Activated CD4-positive, alpha-beta T cell treated with anti-CD3 and anti-CD28 coated beads for 4 hours (primary cell): ENCODE results near the gene NFATC2.
A peak's percentile ranks its signal among the peaks of the same experiment; 100 is the strongest.

Experiments used
- DNase-seq, 2 donors: peaks; one replicate each; pipeline ENCODE4 v3.0.0-alpha.2; 2020

The NFATC2 gene

DNA sequence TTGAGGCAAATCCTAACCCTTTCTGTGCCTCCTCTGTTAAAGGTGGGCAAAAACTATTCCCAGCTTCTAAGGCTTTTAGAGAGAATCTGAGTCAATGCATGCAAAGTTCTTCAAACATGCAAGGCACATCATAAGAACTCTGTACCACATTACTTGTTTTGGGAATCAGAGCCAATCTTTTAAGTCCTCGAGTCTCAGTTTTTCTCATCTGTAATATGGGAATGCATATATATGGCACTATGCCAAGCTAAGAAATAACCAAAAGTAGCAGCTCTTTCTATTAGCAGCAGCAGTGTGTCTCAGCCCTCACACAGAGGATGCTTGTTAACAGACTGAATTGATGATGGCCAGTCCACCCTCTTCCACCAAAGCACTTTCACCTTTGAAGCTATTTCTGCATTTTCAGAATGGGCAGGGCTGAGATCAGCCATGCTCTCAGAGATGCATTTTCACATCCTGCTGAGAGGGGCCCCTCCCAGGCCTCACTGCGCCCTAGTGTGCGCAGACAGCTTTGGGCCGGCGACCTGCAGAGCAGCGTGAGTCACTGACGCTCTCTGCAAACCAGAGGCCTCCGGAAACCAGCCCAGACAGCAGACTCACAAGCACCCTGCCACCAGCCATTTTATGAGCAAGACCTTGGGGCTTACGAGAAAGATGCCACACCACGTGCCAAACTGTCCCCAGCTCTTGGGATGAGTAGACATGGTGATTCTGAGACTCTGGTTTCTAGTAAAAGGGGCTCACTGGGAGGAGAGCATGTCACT is 138.0 kb downstream of the NFATC2 start:
- DNase-seq = peak; percentile 82 to 88

DNA sequence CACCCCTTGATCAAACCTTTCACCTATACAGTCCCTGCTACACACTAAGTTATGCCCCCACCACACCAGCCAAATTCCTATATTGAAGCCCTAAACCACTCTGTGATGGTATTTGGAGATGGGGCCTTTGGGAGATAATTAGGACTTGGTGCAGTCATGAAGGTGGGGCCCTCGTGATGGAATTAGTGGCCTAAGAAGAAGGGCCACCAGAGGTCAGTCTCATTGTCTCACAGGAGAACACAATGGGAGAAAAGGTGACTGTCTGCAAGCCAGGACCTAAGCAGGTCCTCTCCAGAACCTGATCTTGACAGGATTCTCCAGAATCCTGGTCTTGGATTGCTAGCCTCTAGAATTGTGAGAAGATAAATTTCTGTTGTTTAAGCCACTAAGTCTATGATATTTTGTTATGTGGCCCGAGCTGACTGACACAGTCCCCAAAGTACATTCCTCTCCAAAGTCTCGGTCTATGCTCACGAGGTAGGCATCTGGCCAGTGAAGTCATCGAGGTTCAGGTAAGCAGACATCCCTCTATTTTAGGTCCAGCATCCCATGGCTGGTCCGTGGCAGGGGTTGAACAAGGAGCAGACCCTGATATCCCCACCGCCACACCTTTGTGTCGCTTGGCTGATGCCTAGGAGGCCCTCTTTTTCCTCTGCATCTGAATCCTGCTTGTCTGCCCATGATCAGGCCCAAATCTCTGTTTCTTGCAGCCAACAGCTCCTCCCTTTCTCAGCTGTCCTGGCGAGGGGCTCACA is 138.9 kb downstream of the NFATC2 start:
- DNase-seq = no peak

DNA sequence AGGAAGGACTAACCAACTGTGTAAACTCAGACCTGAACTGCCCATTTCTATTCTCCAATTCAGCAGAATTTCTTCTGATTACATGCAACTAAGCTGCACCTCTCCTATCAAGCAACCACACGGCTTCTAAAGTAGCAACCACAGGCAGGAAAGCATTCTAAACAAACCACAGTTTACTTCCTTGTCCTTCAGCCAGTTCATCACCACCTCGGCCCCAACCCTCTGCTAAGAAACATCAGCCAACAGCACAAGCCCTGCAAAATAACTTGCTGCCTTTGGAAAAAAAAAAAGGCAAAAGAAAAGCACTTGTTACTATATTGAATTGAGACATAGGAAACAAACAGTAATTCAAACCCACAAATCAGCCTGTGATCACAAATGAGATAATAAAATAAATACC is 140.3 kb downstream of the NFATC2 start:
- peak; percentile 41 to 53 for DNase-seq

DNA sequence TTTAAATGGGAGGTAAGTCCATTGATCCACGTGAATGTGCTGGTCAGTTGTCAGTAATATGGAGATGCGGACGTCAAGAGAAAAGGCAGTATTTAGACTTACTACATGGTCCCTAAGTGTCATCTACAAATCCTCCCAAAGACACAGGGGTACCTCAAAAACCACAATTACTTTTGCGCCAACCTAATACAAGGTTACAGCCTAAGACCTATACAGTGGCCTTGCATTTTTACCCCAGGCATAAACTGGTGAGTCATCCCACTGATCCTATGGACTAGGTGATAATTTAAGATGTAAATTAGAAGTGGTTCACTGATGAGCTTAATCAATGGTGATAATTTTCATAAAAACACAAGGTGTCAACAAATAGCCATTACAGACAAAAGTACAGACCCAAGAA is 141.0 kb downstream of the NFATC2 start:
- DNase-seq = no peak

DNA sequence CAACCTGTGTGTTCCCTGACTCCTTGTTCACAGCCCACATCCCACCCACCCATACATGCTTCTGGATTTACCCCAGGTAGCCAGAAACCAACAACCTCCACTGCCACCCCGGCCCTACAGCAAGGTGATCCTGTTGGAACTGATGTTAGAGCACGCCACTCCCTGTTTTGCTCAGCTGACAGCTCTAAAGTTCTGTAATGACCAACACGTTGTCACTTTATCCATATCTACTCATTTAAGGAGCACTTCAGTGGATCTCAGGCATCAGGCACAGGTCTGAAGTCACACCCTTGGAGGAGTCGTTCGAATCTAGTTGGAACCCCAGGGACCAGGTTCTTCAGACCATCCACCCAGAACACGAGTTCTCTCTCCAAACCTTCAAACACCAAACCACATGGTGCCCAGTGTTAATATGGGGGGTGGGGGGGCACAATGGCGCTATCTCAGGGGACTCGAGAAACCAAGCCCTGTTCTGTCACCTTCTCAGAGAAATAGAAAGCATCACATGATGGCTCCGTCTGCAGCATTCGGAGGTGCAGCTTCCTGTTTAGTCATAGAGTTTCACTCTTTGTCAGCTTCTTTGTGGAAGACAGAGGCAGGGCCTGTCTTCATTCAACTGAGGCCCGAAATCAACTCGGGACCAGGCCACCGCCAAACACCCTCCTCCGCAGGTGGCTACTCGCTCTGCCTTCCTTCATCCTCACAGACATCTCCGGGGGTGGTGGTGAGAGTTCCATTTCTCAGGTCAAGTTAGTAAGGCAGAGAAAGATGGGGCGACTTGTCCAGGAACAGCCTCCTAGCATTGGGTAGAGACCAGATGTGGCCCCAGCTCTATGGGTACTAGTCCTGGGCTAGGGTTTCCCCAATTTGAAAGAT is 142.2 kb downstream of the NFATC2 start:
- DNase-seq = peak; percentile 64 to 73

DNA sequence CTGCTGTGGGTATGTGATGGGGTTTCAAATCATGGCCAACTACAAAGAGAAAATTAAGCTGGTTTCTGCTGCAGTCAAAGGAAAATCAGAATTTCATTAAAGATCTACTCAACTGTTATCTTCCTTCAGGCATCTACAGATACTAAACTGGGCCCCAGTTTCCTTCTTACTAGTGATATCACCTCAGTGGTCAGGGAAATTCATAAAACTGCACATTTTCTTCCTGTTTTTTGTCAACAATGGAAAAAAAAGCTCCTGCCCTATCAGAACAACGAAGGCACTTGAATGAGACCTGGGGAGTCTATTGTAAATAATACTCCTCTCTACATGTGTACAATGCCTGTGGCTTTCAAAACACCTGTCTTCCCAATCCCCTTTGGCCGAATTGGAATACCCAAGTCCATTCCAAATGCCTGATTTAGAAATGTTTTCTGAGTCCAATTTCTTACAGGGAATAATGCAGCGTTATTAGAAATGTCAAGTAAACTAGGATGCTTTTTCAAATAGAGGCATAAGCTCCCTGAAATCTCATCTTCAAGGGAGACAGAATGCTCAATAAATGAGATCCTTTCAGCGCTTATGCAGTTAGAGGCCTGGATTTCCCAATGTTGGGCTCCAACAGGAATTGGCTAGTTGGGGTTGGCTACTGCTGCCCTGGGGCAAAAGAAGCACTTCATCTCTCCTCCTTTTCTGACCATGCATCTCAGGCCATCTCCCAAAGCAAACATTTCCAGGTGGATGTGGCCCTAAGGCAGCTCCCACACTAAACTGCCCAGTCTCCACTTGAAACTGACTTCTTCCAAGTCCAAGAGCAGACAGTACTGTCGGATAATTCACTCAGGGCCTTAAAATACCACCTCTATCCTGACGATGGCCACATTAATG is 143.3 kb downstream of the NFATC2 start:
- no peak for DNase-seq

DNA sequence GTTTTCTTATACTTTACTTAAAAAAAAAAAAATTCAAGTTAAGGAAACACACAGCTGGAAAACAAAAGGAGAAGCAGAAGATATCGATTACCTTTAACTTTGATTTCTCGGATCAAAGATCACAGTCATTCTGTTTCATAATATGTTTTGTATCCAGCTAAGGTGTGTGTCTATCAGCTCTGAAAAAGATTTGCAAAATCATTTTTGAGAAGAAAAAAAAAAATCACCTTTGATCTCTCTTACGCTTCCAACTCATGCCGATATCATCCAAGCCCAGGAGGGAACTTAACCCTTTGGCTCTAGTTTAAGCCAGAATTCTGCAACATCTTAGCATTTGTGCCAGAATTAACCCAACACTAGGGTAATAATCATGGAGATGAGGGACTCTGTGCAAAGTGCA is 144.0 kb downstream of the NFATC2 start:
- no peak for DNase-seq

DNA sequence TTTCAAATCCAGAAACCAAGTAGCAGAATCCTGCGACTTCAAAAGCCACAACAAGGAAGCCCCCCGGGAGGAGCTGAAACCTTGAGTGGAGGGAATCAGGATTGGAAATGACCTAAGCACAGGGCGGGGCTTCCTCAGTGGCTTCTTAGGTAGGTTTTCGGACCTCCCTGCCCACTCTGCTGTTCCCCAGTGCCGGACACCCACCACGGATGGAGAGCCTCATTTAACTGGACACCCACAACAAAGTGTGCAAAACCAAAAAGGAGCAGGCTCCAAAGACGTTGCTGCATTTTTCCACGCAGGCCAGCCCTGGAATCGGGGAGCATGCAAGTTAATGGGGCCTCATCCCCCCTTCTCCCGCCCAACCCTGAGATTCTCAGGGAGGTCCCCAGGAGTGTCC is 144.4 kb downstream of the NFATC2 start:
- no peak for DNase-seq

DNA sequence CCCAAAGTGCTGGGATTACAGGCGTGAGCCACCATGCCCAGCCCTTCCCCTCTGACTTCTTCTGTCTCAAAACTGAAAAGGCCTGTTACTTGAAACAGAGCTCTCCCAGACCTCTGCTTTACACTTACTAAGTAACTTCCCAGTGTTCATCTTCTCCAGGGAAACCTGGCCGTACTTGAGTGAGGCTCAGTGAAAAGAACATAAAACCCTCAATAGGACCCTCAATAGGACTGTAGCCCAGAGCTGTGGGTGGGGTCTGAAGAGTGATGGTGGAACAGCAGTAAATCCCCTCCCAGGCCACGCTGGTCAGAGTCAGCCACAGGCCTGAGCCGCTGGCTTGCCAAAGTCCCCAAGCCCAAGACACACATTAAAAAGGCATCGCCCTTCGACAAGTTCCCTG is 145.4 kb downstream of the NFATC2 start:
- DNase-seq = no peak

DNA sequence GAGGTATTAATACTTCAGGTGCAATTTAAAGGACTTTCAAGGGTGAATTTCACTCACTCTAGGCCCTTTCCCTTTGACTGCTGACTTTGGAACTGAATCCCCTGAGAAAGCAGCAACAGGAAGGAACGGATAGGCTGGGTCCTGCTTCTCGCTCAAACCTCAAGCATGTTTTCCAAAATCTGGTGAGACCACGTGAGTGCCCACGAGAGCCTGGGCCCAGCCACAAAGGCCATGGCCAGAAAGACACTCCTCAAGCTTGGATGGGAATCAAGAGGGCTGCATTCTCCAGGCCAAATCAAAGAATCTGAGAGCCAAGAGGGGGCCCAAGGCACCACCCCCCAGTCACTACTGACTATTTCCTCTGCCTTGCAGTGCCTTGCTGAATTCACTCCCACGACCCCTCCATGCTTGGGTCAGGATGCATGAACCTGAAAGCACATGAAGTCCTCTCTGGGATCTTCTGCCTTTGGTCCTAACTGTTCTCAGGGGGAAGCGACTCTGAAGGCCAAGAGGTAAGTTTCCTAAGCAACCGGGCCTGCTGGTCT is 146.1 kb downstream of the NFATC2 start:
- no peak for DNase-seq

DNA sequence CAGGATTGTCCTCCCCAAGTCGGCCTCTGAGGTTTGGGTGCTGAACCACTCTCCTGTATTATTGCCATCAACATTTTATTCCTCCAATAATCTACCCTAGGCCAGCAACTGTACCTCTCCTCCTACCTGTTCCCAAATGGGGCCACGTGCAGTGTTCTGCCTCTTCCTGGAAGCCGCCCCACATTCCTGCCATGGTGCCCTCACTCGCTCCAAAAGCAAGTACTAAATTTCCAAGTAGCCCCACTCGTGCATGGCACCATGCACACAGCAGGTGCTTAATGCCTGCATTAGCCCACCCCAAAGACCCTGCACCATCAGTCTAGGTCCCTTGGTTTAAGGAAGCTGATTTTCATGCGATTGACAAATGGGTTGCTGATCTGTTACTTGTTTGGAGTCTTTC is 147.8 kb downstream of the NFATC2 start:
- DNase-seq = no peak

DNA sequence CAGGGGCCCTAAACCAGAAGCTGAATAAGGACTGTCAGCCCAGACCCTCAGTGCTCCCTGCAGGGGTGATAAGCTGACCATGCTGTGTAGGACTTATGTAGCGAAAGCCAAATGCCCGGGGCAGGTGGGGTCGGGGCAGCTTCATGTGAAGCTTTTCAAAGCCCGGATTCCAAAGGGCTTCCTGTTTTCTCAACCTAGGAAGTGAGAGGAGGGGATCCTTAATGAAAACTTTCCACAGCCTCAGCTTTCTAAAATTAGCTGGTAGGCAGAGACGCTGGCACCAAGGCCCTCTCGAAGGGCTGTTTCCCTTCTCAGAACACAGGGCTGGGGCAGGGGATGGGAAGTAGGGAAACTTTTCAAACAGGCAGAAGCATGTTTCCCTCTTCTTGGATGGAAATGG is 148.9 kb downstream of the NFATC2 start:
- DNase-seq = no peak

DNA sequence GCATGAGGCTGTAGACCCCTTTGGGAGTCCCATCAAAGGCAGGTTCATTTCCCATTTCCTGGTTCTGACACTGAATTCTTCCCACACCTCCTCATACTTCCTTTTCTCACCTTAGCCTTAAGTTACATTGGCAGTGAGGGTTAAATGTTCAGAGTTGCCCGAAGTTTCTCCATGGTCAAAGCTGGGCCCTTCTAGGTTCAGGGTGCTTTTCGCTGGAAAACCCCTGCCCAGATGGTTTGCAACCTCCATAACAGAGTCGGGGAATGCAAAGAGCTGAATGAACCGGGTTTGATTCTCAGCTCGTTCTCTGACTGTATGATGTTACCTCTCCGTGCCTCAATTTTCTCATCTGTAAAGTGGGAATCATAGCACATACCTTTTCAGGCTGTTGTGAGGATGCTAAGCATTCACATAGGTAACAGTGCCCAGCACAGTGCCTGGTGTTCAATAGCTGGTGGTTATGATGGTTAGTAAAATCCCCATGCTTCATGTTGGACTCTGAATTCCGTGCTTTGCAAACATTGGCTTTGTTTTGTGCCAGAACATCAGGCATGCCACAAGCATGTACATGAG is 149.8 kb downstream of the NFATC2 start:
- no peak for DNase-seq

DNA sequence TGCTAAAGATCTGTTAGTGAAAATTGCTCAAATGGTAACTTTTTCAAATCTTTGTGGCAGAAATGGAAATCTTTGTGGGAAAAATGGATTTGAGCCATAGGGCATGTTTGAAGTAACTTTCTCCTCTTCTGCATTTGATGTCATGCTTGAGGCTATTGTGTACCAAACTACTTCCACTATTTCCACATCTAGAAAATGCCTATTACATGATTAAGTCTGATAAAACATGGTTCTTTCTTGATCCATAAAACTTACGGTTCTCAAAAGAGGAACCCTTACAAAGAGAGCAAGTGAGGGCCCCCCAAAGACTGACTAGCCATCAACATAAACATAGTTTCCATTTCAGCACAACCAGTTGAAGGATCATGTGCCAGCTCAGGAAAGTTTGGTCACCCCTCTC is 150.6 kb downstream of the NFATC2 start:
- no peak for DNase-seq

DNA sequence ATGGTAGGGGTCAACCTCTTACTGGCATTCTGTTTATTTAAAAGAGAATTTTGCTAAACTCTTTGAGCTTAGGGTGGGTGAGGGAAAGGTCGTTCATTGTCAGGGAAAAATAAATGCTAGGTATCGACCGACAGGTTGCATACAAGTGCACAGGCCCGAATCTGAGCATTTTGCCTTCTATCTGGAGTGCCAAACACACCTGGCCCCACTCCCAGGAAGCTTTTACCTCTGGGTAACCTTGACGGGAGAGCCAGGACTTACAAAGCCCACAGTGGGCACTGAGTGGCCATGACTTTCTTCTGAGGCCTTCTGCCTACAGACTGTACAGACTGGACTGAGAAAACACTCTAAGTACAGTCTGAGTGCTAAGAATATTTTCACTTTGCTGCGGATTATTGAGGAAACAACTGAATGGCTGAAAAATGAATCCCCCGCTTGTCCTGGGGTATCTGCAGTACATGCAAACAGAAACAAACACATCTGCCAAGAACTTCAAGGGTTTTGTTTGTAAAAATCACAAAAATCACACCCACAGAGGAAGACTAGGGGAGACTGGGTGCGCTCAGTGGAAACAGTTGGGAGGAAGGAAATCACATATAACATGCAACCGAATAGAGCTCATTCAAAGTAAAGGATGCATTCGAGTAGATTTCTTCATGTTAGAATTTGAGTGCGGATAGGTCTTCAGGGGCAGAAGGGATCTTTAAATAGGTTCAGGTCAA is 152.8 kb downstream of the NFATC2 start:
- no peak for DNase-seq

DNA sequence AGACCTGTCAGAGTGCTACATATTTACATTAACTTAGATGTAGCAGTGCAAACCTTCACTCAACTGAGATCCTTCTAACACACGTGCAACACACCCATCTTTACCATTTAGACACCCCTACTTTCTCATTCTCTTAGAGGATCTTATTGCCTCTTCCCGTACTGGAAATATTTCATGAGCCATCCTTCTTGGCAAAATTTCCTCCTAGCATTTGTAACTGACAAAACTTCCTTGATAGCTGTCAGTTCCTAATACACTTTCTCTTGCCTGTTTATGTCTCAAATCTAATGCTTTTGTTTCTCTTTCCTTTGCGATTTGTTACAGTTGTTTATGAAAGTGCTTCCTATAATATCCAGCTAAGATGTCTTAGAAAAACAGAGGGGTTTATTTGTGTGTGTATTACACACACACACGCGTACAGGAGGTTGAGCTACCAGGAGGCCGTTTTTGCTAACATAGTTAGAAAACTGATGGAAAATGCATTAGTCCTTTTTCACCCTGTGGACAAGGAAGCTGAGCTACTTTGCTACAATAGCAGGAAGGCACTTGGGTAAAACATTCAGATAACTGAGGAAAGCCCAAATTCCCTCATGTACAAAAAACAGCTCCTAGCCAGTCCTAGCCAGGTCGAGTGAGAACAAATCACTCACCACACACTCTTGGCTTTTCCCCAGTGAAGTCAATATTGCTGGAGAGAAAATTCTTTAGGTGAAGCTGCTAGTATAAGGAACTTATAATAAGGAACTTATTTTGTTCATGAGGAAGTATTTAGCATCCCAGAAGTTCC is 153.6 kb downstream of the NFATC2 start:
- DNase-seq = no peak

DNA sequence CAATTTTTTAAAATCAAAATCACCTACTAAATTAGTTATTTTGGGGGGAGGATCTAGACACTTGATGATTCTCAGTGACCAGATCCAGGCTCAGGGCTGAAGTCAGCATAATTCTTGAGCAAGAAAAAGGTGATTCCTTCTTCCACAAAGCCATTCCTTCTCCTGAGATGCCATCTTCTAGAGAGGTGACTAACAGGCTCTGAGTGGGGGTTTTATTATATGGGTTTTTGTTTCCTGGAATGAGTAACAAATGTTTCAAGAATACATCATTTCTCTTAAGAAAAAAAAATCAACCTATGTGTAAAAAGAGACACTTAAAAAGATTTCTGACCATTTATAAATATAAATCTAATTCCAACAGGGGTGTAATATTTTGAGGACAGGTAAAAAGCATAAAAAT is 154.3 kb downstream of the NFATC2 start:
- DNase-seq = no peak

DNA sequence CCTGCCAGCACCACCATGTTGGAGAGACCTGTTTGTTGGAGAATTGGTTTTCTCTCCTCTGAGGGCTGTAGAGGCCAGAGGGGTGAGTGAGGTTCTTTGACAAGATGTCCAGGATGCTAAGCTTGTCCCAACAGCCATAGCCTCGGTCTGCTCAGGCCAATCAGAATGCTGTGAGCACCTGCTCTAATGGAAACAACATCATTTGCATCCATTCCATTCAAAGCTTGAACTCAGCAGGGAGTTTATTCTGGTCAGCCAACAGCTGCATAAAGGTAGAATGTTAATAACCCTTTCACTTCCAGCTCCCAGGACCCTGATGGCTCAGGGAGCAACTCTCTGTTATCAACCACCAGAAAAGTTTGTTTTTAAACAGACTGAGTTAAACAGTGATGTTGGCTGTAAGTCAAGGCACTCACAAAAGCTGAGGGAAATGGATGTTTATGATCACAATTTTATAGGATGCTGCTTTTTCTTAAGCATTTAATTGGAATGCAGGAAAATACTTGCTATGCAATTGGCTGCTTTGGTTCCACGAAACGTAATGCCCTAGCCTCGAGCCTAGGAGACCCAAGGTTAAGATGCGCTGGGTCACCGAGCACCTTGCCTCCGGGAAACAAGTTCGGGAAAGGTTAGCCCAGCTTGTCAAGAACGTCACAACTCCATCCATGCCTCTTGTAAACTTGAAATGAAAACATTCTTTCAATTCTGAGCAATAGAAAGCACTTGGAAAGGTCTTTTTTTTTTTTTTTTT is 155.2 kb downstream of the NFATC2 start:
- no peak for DNase-seq

DNA sequence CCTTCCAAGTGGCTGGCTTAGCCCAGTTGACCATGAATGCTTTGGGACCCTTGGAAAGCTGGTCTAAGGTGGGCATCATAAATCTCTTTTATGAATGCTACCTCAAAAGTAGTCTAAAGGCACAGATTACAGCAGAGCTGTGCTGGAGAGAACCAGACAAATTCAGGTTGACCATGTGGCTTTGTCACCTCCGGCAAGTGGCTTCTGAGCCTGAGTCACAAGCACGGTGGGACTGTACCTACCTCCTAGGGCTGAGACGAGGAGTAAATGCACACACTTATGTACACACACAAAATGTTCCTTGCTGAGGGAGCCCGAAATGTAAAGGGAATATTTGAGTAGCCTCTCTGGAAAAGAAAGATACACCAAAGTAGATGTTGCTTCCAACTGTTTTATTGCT is 155.9 kb downstream of the NFATC2 start:
- DNase-seq = peak; percentile 20 to 38
